OCI-LY3 (cell line): ENCODE results near the gene KIF5B.

ENCODE experiments used
- EZH2phosphoT487 ChIP-seq: fragments of 200-600 bp; shearing (Covaris generic); IDR thresholded peaks from 2 replicates; pipeline ENCODE4 v1.6.1; 2018; ENCODE audit warnings: antibody characterized with exemption, mixed run types, low read depth
- TF ChIP-seq, protein P1 (sequence below): fragments of 200-600, 300-600 bp; sonication (generic); IDR thresholded peaks from 2 replicates; pipeline ENCODE4 v1.5.1; 2014; ENCODE audit warnings: antibody characterized with exemption, low read length, low read depth

- TF ChIP-seq, protein P1, sequence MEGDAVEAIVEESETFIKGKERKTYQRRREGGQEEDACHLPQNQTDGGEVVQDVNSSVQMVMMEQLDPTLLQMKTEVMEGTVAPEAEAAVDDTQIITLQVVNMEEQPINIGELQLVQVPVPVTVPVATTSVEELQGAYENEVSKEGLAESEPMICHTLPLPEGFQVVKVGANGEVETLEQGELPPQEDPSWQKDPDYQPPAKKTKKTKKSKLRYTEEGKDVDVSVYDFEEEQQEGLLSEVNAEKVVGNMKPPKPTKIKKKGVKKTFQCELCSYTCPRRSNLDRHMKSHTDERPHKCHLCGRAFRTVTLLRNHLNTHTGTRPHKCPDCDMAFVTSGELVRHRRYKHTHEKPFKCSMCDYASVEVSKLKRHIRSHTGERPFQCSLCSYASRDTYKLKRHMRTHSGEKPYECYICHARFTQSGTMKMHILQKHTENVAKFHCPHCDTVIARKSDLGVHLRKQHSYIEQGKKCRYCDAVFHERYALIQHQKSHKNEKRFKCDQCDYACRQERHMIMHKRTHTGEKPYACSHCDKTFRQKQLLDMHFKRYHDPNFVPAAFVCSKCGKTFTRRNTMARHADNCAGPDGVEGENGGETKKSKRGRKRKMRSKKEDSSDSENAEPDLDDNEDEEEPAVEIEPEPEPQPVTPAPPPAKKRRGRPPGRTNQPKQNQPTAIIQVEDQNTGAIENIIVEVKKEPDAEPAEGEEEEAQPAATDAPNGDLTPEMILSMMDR: no peak
- TF ChIP-seq EZH2phosphoT487: no peak
These were observed 12.3 kb upstream of the KIF5B start for GRCh38 chr10:32068569-32068968.
